GM12891 (cell line): ENCODE data around the gene CD86.

Experiments used
- POLR2A ChIP-seq: IDR thresholded peaks from 2 replicates; pipeline ENCODE4 v1.6.1; 2011; ENCODE audit warnings: low read depth, low read length, control low read depth
- POLR2AphosphoS5 ChIP-seq: IDR thresholded peaks from 2 replicates; pipeline ENCODE4 v1.6.1; 2011; ENCODE audit warnings: low read depth, low read length, control low read depth
- POU2F2 ChIP-seq: IDR thresholded peaks from 2 replicates; pipeline ENCODE4 v1.6.1; 2011; ENCODE audit warnings: low read depth, mild to moderate bottlenecking, control low read depth, low read length, moderate library complexity
- SPI1 ChIP-seq: IDR thresholded peaks from 2 replicates; pipeline ENCODE4 v1.6.1; 2011; ENCODE audit warnings: low read depth, low read length, control low read depth
- TAF1 ChIP-seq: IDR thresholded peaks from 2 replicates; pipeline ENCODE4 v1.6.1; 2011; ENCODE audit warnings: low read depth, low read length, control low read depth

- TF ChIP-seq POLR2A = no peak
- TF ChIP-seq POLR2AphosphoS5 = no peak
- TF ChIP-seq SPI1 = no peak
- TF ChIP-seq TAF1 = no peak
- no peak for TF ChIP-seq POU2F2
These were observed 5.0 kb downstream of the CD86 start for GRCh38 chr3:122060040-122060698.
